HepG2 (cell line): ENCODE data around the gene ATG2B. TPM values are rescaled to one million over a fixed set of nuclear protein-coding genes. Genes with fewer than 3 reads are reported as not detected.

Experiments used
- CREM ChIP-seq, 2 experiments: sonication (generic) in 1 of 2; formaldehyde crosslinking in 1 of 2; IDR thresholded peaks; 2 replicates each; pipeline versions ENCODE4 v1.4.0 to v1.6.1; 2016 to 2020; ENCODE audit warnings: antibody characterized with exemption in 1 of 2, mild to moderate bottlenecking in 1 of 2, missing genetic modification reagents in 1 of 2
- GPBP1L1 ChIP-seq: sonication (generic); formaldehyde crosslinking; IDR thresholded peaks from 2 replicates; pipeline ENCODE4 v1.5.0; 2020; ENCODE audit warnings: mild to moderate bottlenecking, missing genetic modification reagents
- HOXA5 ChIP-seq: sonication (generic); formaldehyde crosslinking; IDR thresholded peaks from 2 replicates; pipeline ENCODE4 v1.4.0; 2020; ENCODE audit warnings: missing genetic modification reagents
- NONO ChIP-seq, 2 experiments: fragments of 450-650 bp in 1 of 2; sonication (generic) in 1 of 2; formaldehyde crosslinking in 1 of 2; IDR thresholded peaks in 1 of 2; conservative IDR thresholded peaks in 1 of 2; 2 replicates each; pipeline versions ENCODE4 v1.6.1 to v1.8.0; 2017 to 2022; ENCODE audit warnings: mild to moderate bottlenecking in 1 of 2, missing genetic modification reagents in 1 of 2, moderate library complexity in 1 of 2
- NR2C2 ChIP-seq: sonication (generic); formaldehyde crosslinking; IDR thresholded peaks from 2 replicates; pipeline ENCODE4 v1.4.0; 2020; ENCODE audit warnings: missing genetic modification reagents, mild to moderate bottlenecking, moderate library complexity, borderline replicate concordance
- POLR2AphosphoS5 ChIP-seq: IDR thresholded peaks from 2 replicates; pipeline ENCODE4 v1.6.1; 2012; ENCODE audit warnings: low read depth, low read length
- RBM39 ChIP-seq: fragments of 200-400 bp; formaldehyde crosslinking; IDR thresholded peaks from one replicate; pipeline ENCODE4 v1.6.1; 2018; ENCODE audit warnings: antibody characterized with exemption, mild to moderate bottlenecking, low read depth, low read length; ENCODE audit not compliant: poor library complexity, severe bottlenecking
- REL ChIP-seq: sonication (generic); formaldehyde crosslinking; conservative IDR thresholded peaks from 2 replicates; pipeline ENCODE4 v1.8.0; 2022; ENCODE audit warnings: mild to moderate bottlenecking, missing genetic modification reagents, moderate library complexity
- ZBED4 ChIP-seq: sonication (generic); formaldehyde crosslinking; IDR thresholded peaks from 2 replicates; pipeline ENCODE4 v1.4.0; 2020; ENCODE audit warnings: missing genetic modification reagents, borderline replicate concordance
- ZBTB33 ChIP-seq: sonication (generic); formaldehyde crosslinking; IDR thresholded peaks from 2 replicates; pipeline ENCODE4 v1.4.0; 2020; ENCODE audit warnings: missing genetic modification reagents
- ZMYM2 ChIP-seq: sonication (generic); formaldehyde crosslinking; IDR thresholded peaks from 2 replicates; pipeline ENCODE4 v1.8.0; 2022; ENCODE audit warnings: mild to moderate bottlenecking, missing genetic modification reagents
- ZNF292 ChIP-seq: sonication (generic); formaldehyde crosslinking; IDR thresholded peaks from 2 replicates; pipeline ENCODE4 v1.8.1; 2022; ENCODE audit warnings: mild to moderate bottlenecking, low read depth, missing genetic modification reagents, borderline replicate concordance
- ZNF780A ChIP-seq: sonication (generic); formaldehyde crosslinking; IDR thresholded peaks from 2 replicates; pipeline ENCODE4 v1.8.0; 2022; ENCODE audit warnings: mild to moderate bottlenecking, missing genetic modification reagents, moderate library complexity
- ZZZ3 ChIP-seq: sonication (generic); formaldehyde crosslinking; IDR thresholded peaks from 2 replicates; pipeline ENCODE4 v1.4.0; 2020; ENCODE audit warnings: missing genetic modification reagents, mild to moderate bottlenecking, borderline replicate concordance
- polyA plus RNA-seq, 8 experiments: library from polyadenylated mRNA; depleted of rRNA in 3 of 8; stranded (reverse) in 7 of 8; unstranded in 1 of 8; fragments of >200 nt; fragmentation: Illumina TruSeq in 4 of 8; extraction: Trizol in 4 of 8; gene quantifications; 2 replicates each; pipeline versions ENCODE4 v1.2.1 to v1.2.3, GENCODE V29; 2011 to 2016; ENCODE audit warnings: low read depth in 4 of 8, missing spikeins in 1 of 8, mixed read lengths in 1 of 8; ENCODE audit not compliant: insufficient read depth in 1 of 8
- total RNA-seq, 5 experiments: library from RNA; depleted of rRNA; stranded (reverse); fragments of >200 nt; fragmentation: Illumina TruSeq; extraction: Trizol; gene quantifications; 2 replicates each; pipeline ENCODE4 v1.2.3, GENCODE V29; 2016; ENCODE audit warnings: low read depth in 1 of 5

ATG2B gene
- total and polyA plus RNA-seq, 2 of the 13 experiments (the other 11 are each of a cell fraction or from before 2014, with no cell fraction given): 7.4 to 7.5 TPM

GRCh38 chr14:96391293-96392118 lies 28.4 kb upstream of the ATG2B start (continued):
- TF ChIP-seq CREM (IDR thresholded peaks at IDR 0.05) (no peak), CREM (CRISPR knock-in tag; IDR thresholded peaks at IDR 0.05) (no peak), ZZZ3 (CRISPR knock-in tag) (no peak), ZBED4 (CRISPR knock-in tag) (no peak), GPBP1L1 (CRISPR knock-in tag) (no peak), HOXA5 (CRISPR knock-in tag) (peak; percentile 31; the same call in 1 of the 2 replicates), ZNF780A (CRISPR knock-in tag) (no peak), REL (0 out of 2 replicates have a peak, but pooled peaks have one; percentile 38), POLR2AphosphoS5 (0 out of 2 replicates have a peak, but pooled peaks have one; percentile 23), RBM39 (no peak), ZBTB33 (CRISPR knock-in tag) (0 out of 2 replicates have a peak, but pooled peaks have one; percentile 7), ZMYM2 (CRISPR knock-in tag) (no peak), NONO (IDR thresholded peaks at IDR 0.05) (no peak), NONO (CRISPR knock-in tag; conservative IDR thresholded peaks at IDR 0.05) (peak; percentile 56; the same call in 1 of the 2 replicates), ZNF292 (peak; percentile 74; the same call in 1 of the 2 replicates), NR2C2 (no peak)
